Sigmoid colon (tissue), 4 donors: ENCODE data around the gene REV3L.

Experiments used
- EP300 ChIP-seq, 4 donors: sonication (generic); formaldehyde crosslinking; IDR thresholded peaks; one replicate each; pipeline ENCODE4 v1.6.1; 2017; ENCODE audit warnings: antibody characterized with exemption in 4 of 4
- POLR2A ChIP-seq, 2 donors: fragments of 450-650 bp; IDR thresholded peaks; one replicate each; pipeline ENCODE4 v1.6.1; 2016; ENCODE audit warnings: antibody characterized with exemption in 2 of 2, mild to moderate bottlenecking in 2 of 2, moderate library complexity in 2 of 2
- POLR2AphosphoS5 ChIP-seq, 4 donors: sonication (generic); formaldehyde crosslinking; IDR thresholded peaks; one replicate each; pipeline ENCODE4 v1.6.1; 2017; ENCODE audit warnings: antibody characterized with exemption in 4 of 4
- TF ChIP-seq, protein P1 (sequence below), 4 experiments: fragments of 450-650 bp in 3 of 4; fragments of 200-600 bp in 1 of 4; IDR thresholded peaks; one replicate each; pipeline ENCODE4 v1.5.1; 2016 to 2019; ENCODE audit warnings: antibody characterized with exemption in 4 of 4, mild to moderate bottlenecking in 3 of 4, moderate library complexity in 2 of 4

DNA sequence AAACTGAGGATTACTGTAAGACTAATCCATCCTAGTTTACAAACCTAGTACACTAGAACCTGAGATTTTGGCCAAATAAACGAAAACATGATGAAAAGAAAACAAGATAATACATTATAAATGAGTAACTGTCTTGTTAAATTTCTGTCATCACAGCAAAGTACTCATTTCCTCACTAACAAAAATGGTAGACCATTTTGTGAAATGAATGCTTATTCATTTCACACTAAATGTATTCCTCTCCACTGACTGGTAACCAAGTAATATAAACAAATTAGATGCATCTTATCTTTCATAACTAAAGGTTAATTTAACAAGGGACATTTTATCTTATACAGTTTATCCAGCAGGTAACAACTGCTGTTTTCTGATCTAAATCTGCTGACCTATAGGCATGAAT lies 143.7 kb downstream of the REV3L start:
- TF ChIP-seq POLR2AphosphoS5 (IDR thresholded peaks at IDR 0.05) (no peak), POLR2A (IDR thresholded peaks at IDR 0.05) (no peak), EP300 (IDR thresholded peaks at IDR 0.05) (no peak)
- TF ChIP-seq, protein P1, sequence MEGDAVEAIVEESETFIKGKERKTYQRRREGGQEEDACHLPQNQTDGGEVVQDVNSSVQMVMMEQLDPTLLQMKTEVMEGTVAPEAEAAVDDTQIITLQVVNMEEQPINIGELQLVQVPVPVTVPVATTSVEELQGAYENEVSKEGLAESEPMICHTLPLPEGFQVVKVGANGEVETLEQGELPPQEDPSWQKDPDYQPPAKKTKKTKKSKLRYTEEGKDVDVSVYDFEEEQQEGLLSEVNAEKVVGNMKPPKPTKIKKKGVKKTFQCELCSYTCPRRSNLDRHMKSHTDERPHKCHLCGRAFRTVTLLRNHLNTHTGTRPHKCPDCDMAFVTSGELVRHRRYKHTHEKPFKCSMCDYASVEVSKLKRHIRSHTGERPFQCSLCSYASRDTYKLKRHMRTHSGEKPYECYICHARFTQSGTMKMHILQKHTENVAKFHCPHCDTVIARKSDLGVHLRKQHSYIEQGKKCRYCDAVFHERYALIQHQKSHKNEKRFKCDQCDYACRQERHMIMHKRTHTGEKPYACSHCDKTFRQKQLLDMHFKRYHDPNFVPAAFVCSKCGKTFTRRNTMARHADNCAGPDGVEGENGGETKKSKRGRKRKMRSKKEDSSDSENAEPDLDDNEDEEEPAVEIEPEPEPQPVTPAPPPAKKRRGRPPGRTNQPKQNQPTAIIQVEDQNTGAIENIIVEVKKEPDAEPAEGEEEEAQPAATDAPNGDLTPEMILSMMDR (IDR thresholded peaks at IDR 0.05), result no peak
